H1 (cell line): ENCODE results near the gene FAAP100. TPM values are rescaled to one million over a fixed set of nuclear protein-coding genes. Genes with fewer than 3 reads are reported as not detected.
A peak's percentile ranks its signal among the peaks of the same experiment; 100 is the strongest.
"Not testable (repeated sequence)": the region's sequence is repeated elsewhere in the genome, so short reads cannot be mapped to it uniquely, and the experiment has no call there.

ENCODE experiments used
- CTCF ChIA-PET: fragments of 300-600 bp; sonication (Branson Sonifier 250); formaldehyde crosslinking; loops from one replicate; lab custom pipeline; 2021; ENCODE audit not compliant: partially characterized antibody; lab: Charles Lee
- POLR2A ChIA-PET: fragments of 300-600 bp; sonication (Branson Sonifier 250); formaldehyde crosslinking; loops from one replicate; lab custom pipeline; 2021; ENCODE audit warnings: inconsistent platforms; ENCODE audit not compliant: partially characterized antibody; lab: Charles Lee
- DNase-seq, 2 experiments: peaks; one replicate each; pipeline versions ENCODE4 v3.0.0 to v3.0.0-alpha.2; 2010 to 2022; ENCODE audit warnings: low spot score in 2 of 2, low read depth in 1 of 2, mixed read lengths in 1 of 2
- FAIRE-seq: peaks from 2 replicates; lab custom pipeline; 2011; peaks lifted over from hg19 to GRCh38; lab: Jason Lieb, UNC
- H2AFZ ChIP-seq: 2 replicates; pipeline ENCODE4 v1.8.1; 2012; ENCODE audit warnings: low read length, inconsistent platforms
- H2AK5ac ChIP-seq: 2 replicates; pipeline ENCODE4 v1.6.1; 2013; ENCODE audit warnings: low read depth, low read length
- H2BK120ac ChIP-seq: replicated peaks from 2 replicates; pipeline ENCODE3; 2013; ENCODE audit warnings: low read depth, low read length, inconsistent platforms
- H2BK12ac ChIP-seq: 2 replicates; pipeline ENCODE4 v1.6.1; 2013; ENCODE audit warnings: low read depth, low read length
- H2BK15ac ChIP-seq: 2 replicates; pipeline ENCODE4 v1.6.1; 2013; ENCODE audit warnings: low read length
- H2BK20ac ChIP-seq: 2 replicates; pipeline ENCODE4 v1.6.1; 2013; ENCODE audit warnings: low read length
- H2BK5ac ChIP-seq: 2 replicates; pipeline ENCODE4 v1.6.1; 2013; ENCODE audit warnings: low read depth, low read length
- H3K14ac ChIP-seq: 2 replicates; pipeline ENCODE4 v1.6.1; 2013; ENCODE audit warnings: inconsistent platforms; ENCODE audit not compliant: insufficient read length
- H3K18ac ChIP-seq: 2 replicates; pipeline ENCODE4 v1.6.1; 2013; ENCODE audit warnings: low read length; ENCODE audit errors: extremely low read depth
- H3K23ac ChIP-seq: 2 replicates; pipeline ENCODE4 v1.6.1; 2013; ENCODE audit warnings: inconsistent platforms; ENCODE audit not compliant: insufficient read length
- H3K23me2 ChIP-seq: 2 replicates; pipeline ENCODE4 v1.6.1; 2013; ENCODE audit warnings: low read depth, low read length
- H3K27ac ChIP-seq: 2 replicates; pipeline ENCODE4 v1.6.1; 2011; ENCODE audit warnings: low read depth, low read length, inconsistent platforms
- H3K27me3 ChIP-seq, 4 experiments: replicated peaks in 1 of 4; 1 replicate in 1 of 4; 2 replicates in 3 of 4; pipeline versions ENCODE4 v1.6.1 to v1.8.1; 2011 to 2013; ENCODE audit warnings: low read length in 3 of 4, mild to moderate bottlenecking in 3 of 4, inconsistent platforms in 2 of 4, mixed read lengths in 2 of 4, moderate library complexity in 1 of 4; ENCODE audit not compliant: control insufficient read depth in 3 of 4, insufficient read depth in 3 of 4; ENCODE audit errors: extremely low read depth in 1 of 4
- H3K36me3 ChIP-seq, 4 experiments: 2 replicates each; pipeline versions ENCODE4 v1.6.1 to v1.8.1; 2011 to 2013; ENCODE audit warnings: mild to moderate bottlenecking in 4 of 4, low read length in 3 of 4, moderate library complexity in 2 of 4, control low read depth in 1 of 4, inconsistent platforms in 1 of 4; ENCODE audit not compliant: insufficient read depth in 4 of 4, control insufficient read depth in 2 of 4
- H3K4ac ChIP-seq: replicated peaks from 2 replicates; pipeline ENCODE3; 2013; ENCODE audit warnings: low read length, low read depth, mixed read lengths, inconsistent platforms; ENCODE audit not compliant: insufficient read length
- H3K4me1 ChIP-seq, 4 experiments: replicated peaks in 1 of 4; 1 replicate in 1 of 4; 2 replicates in 3 of 4; pipeline versions ENCODE4 v1.6.1 to v1.8.1; 2011 to 2013; ENCODE audit warnings: low read length in 3 of 4, inconsistent platforms in 2 of 4, mixed read lengths in 1 of 4; ENCODE audit not compliant: insufficient read depth in 4 of 4, control insufficient read depth in 3 of 4
- H3K4me2 ChIP-seq, 2 experiments: 2 replicates each; pipeline versions ENCODE4 v1.6.1 to v1.8.1; 2011 to 2013; ENCODE audit warnings: low read depth in 2 of 2, low read length in 2 of 2, control low read depth in 1 of 2, inconsistent platforms in 1 of 2, mild to moderate bottlenecking in 1 of 2; ENCODE audit not compliant: insufficient read depth in 1 of 2
- H3K4me3 ChIP-seq, 4 experiments: fragments of 200-600, 300-600 bp in 1 of 4; sonication (generic), shearing (Covaris generic), sonication (Bioruptor Twin) in 1 of 4; 2 replicates each; pipeline versions ENCODE4 v1.5.1 to v1.8.1; 2011 to 2016; ENCODE audit warnings: low read length in 4 of 4, low read depth in 3 of 4, control low read depth in 2 of 4, inconsistent platforms in 2 of 4, mild to moderate bottlenecking in 2 of 4, mixed read lengths in 1 of 4, moderate library complexity in 1 of 4; ENCODE audit not compliant: insufficient read depth in 2 of 4; ENCODE audit errors: extremely low read depth in 1 of 4
- H3K56ac ChIP-seq: replicated peaks from 2 replicates; pipeline ENCODE3; 2013; ENCODE audit warnings: low read depth, mild to moderate bottlenecking, mixed read lengths, low read length, inconsistent platforms; ENCODE audit not compliant: insufficient read length
- H3K79me1 ChIP-seq: 2 replicates; pipeline ENCODE4 v1.6.1; 2013; ENCODE audit warnings: low read depth, low read length, control low read depth
- H3K79me2 ChIP-seq, 2 experiments: 2 replicates each; pipeline versions ENCODE4 v1.6.1 to v1.8.1; 2012 to 2013; ENCODE audit warnings: low read length in 2 of 2, mild to moderate bottlenecking in 2 of 2, inconsistent platforms in 1 of 2; ENCODE audit not compliant: insufficient read depth in 2 of 2, control insufficient read depth in 1 of 2
- H3K9ac ChIP-seq, 4 experiments: replicated peaks in 1 of 4; 1 replicate in 1 of 4; 2 replicates in 3 of 4; pipeline versions ENCODE4 v1.6.1 to v1.8.1; 2011 to 2013; ENCODE audit warnings: low read depth in 3 of 4, low read length in 3 of 4, control low read depth in 2 of 4, mild to moderate bottlenecking in 2 of 4, moderate library complexity in 2 of 4, inconsistent platforms in 1 of 4; ENCODE audit errors: extremely low read depth in 1 of 4
- H3K9me3 ChIP-seq, 2 experiments: 2 replicates each; pipeline versions ENCODE4 v1.6.1 to v1.8.1; 2012 to 2013; ENCODE audit warnings: mild to moderate bottlenecking in 2 of 2, moderate library complexity in 2 of 2, control low read depth in 1 of 2, inconsistent platforms in 1 of 2, low read depth in 1 of 2, low read length in 1 of 2, mixed read lengths in 1 of 2; ENCODE audit not compliant: insufficient read depth in 2 of 2
- H4K20me1 ChIP-seq, 2 experiments: replicated peaks in 1 of 2; 2 replicates each; pipeline versions ENCODE3 to v1.8.1; 2011 to 2013; ENCODE audit warnings: inconsistent platforms in 2 of 2, low read length in 2 of 2, mild to moderate bottlenecking in 1 of 2; ENCODE audit not compliant: insufficient read depth in 2 of 2, control insufficient read depth in 1 of 2
- H4K5ac ChIP-seq: 2 replicates; pipeline ENCODE4 v1.6.1; 2013; ENCODE audit warnings: low read length, low read depth, mixed read lengths, inconsistent platforms; ENCODE audit not compliant: insufficient read length
- H4K8ac ChIP-seq: 2 replicates; pipeline ENCODE4 v1.8.0; 2013; ENCODE audit warnings: mild to moderate bottlenecking, moderate library complexity, low read length, inconsistent platforms; ENCODE audit not compliant: insufficient read depth; ENCODE audit errors: extremely low read depth
- H4K91ac ChIP-seq: replicated peaks from 2 replicates; pipeline ENCODE3; 2013; ENCODE audit warnings: low read length, mixed read lengths, inconsistent platforms; ENCODE audit not compliant: insufficient read length
- WGBS, 2 experiments: shearing (Covaris generic) in 1 of 2; methylation state at CpG; one replicate each; pipeline versions ENCODE4 v1.1.6 to v1.1.7; 2013 to 2015; ENCODE audit warnings: low lambda C conversion rate in 2 of 2, mixed read lengths in 2 of 2, inconsistent platforms in 1 of 2, low coverage in 1 of 2, missing lambda C conversion rate in 1 of 2; ENCODE audit not compliant: insufficient replicate concordance in 2 of 2, insufficient coverage in 1 of 2, insufficient read length in 1 of 2; ENCODE audit errors: extremely low coverage in 1 of 2, missing lambda C conversion rate in 1 of 2; 5-methylcytosine and 5-hydroxymethylcytosine counted together
- polyA plus RNA-seq, 7 experiments: library from polyadenylated mRNA; depleted of rRNA in 3 of 7; stranded (reverse) in 5 of 7; unstranded in 2 of 7; fragments of >200 nt in 5 of 7; fragments of 200-250 nt in 2 of 7; gene quantifications; 1 replicate in 5 of 7; 2 replicates in 1 of 7; 4 replicates in 1 of 7; pipeline versions ENCODE4 v1.2.1 to v1.2.3, GENCODE V29; 2011 to 2013; ENCODE audit warnings: missing spikeins in 2 of 7, mixed read lengths in 2 of 7
- total RNA-seq: library from RNA; stranded (reverse); fragmentation: NEBNext Ultra II Directional; extraction: Animal tissue kit (Norgen Biotek cat#: 25700); gene quantifications from 2 replicates; pipeline ENCODE4 v1.2.1, GENCODE V29; 2021

Gene FAAP100
- total and polyA plus RNA-seq, 2 of the 8 experiments (the other 6 are each of a cell fraction or from before 2014, with no cell fraction given): 23.2 to 41.8 TPM

- H2AFZ ChIP-seq, DNase-seq, H2BK20ac ChIP-seq, H3K4me3 ChIP-seq, H3K36me3 ChIP-seq, H4K8ac ChIP-seq, H3K27ac ChIP-seq, H4K5ac ChIP-seq, H3K4ac ChIP-seq, H2BK12ac ChIP-seq, H3K4me2 ChIP-seq, H3K79me1 ChIP-seq, H3K14ac ChIP-seq, H3K4me1 ChIP-seq, CTCF ChIA-PET, H4K91ac ChIP-seq, H3K9ac ChIP-seq, H2BK5ac ChIP-seq, H2BK120ac ChIP-seq, H3K18ac ChIP-seq, FAIRE-seq, H2BK15ac ChIP-seq, H3K23ac ChIP-seq, H3K9me3 ChIP-seq, H3K79me2 ChIP-seq: not testable (repeated sequence)
- POLR2A ChIA-PET: interaction anchor here (1.0 to 2.8 kb wide), 2 partner anchors 19 to 23 kb away, joined by 3 to 16 read pairs; partner anchors contain the start of gene ACTG1
- 90% methylated on average over 3 of the region's 3 CpGs; no CpG with 5 or more reads in 1 of the 2 experiments for WGBS, 2 experiments
- peaks cover 8 to 28% (median 24%) of the 10 kb centered on the region in 4 experiments; a peak in 6 of 7 replicates for H3K27me3 ChIP-seq
- peaks cover 0 to 10% of the 10 kb centered on the region in 2 experiments for H4K20me1 ChIP-seq
- peak overlapping the region; percentile 59 for H3K56ac ChIP-seq
- H2AK5ac ChIP-seq: peak overlapping the region; percentile 93; the same call in 1 of the 2 replicates
- peaks cover 26% of the 10 kb centered on the region; the same call in 1 of the 2 replicates for H3K23me2 ChIP-seq
These were observed 20.2 kb downstream of the FAAP100 start for GRCh38 chr17:81531998-81532404.

DNA sequence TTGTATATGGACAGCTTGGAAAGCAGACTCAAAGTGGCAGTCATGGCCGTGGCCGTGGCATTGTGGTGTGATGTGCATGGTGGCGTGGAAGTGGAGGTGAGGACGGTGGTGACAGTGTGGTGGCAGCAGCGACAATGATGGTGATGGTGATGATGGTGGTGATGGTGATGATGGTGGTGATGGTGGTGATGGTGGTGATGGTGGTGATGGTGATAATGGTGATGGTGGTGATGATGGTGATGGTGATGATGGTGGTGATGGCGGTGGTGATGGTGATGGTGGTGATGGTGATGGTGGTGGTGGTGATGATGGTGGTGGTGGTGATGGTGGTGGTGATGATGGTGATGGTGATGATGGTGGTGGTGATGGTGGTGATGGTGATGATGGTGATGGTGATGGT is 21.1 kb downstream of the FAAP100 start:
- FAIRE-seq, H2BK5ac ChIP-seq, H3K36me3 ChIP-seq, H3K79me2 ChIP-seq, H3K4ac ChIP-seq, H4K5ac ChIP-seq, H4K91ac ChIP-seq, H3K14ac ChIP-seq, H2BK12ac ChIP-seq, H3K23ac ChIP-seq, H3K56ac ChIP-seq, H4K8ac ChIP-seq, H3K27ac ChIP-seq, H3K18ac ChIP-seq, H3K79me1 ChIP-seq, H2BK20ac ChIP-seq, H3K4me3 ChIP-seq, H3K9me3 ChIP-seq, H3K4me1 ChIP-seq, H2AFZ ChIP-seq, H3K9ac ChIP-seq, H2BK120ac ChIP-seq, H3K4me2 ChIP-seq, H2BK15ac ChIP-seq, DNase-seq: not testable (repeated sequence)
- WGBS, 2 experiments: 78% methylated on average over 6 of the region's 6 CpGs; no CpG with 5 or more reads in 1 of the 2 experiments
- 0 out of 2 replicates have a peak overlapping the region, but pooled peaks have one; percentile 3 for H2AK5ac ChIP-seq
- ChIA-PET CTCF (interaction anchor here (0.8 to 1.9 kb wide), 3 partner anchors 13 to 276 kb away, joined by 3 to 7 read pairs (median 5); no protein-coding TSS in a partner anchor), POLR2A (interaction anchor here (1.1 to 30.5 kb wide), 3 partner anchors 12 to 34 kb away, joined by 3 to 1004 read pairs (median 15); partner anchors contain the start of gene ACTG1)
- H3K27me3 ChIP-seq: peaks cover 3 to 18% (median 17%) of the 10 kb centered on the region in 4 experiments; a peak in 6 of 7 replicates
- peaks cover 26% of the 10 kb centered on the region; the same call in 1 of the 2 replicates for H3K23me2 ChIP-seq
- H4K20me1 ChIP-seq: peaks cover 0 to 10% of the 10 kb centered on the region in 2 experiments
